ENCODE results near the gene SLC30A9.

GRCh38 chr4:41944089-41944488, 46.2 kb upstream of the SLC30A9 start:
- TF ChIP-seq CTCF (IDR thresholded peaks at IDR 0.05; ENCODE audit: insufficient read depth, low read depth, low read length), result no peak
- no peak for TF ChIP-seq EZH2 (IDR thresholded peaks at IDR 0.05; ENCODE audit: insufficient read depth, low read length)
